ENCODE data around the gene ADGRL3.

The ADGRL3 gene

DNA sequence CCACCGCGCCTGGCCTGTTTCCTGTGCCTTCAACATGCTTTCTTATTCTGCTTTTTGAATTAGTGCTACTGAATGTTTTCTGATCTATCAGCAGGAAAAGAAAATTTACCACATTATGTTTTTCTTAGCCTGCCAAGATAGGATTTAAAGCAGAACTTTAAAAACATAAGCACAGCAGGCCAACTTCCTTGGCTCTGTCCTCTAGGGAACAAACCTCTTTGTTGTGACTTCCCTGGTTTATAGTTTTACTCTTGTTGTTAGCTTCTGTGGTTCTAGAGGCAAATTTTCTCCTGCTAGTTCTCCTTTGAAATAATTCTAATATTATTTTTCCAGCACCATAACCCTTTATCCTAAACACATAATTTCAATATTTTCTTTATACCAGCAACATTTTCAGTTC is 605.1 kb downstream of the ADGRL3 start:
- ATAC-seq (ENCODE audit: low read depth) (no peak), DNase-seq (ENCODE audit: low spot score) (no peak)
- Histone ChIP-seq H3K4me1 (ENCODE audit: insufficient read depth, poor library complexity, severe bottlenecking) (no peaks in the 10 kb centered on the region), H3K9me3 (ENCODE audit: severe bottlenecking) (no peaks in the 10 kb centered on the region), H3K36me3 (ENCODE audit: low read depth) (no peaks in the 10 kb centered on the region), H3K4me3 (ENCODE audit: severe bottlenecking) (no peak overlapping the region), H3K27ac (ENCODE audit: poor library complexity, severe bottlenecking) (no peak overlapping the region), H3K27me3 (ENCODE audit: insufficient read depth, poor library complexity, severe bottlenecking) (no peaks in the 10 kb centered on the region)
- TF ChIP-seq, protein P1, sequence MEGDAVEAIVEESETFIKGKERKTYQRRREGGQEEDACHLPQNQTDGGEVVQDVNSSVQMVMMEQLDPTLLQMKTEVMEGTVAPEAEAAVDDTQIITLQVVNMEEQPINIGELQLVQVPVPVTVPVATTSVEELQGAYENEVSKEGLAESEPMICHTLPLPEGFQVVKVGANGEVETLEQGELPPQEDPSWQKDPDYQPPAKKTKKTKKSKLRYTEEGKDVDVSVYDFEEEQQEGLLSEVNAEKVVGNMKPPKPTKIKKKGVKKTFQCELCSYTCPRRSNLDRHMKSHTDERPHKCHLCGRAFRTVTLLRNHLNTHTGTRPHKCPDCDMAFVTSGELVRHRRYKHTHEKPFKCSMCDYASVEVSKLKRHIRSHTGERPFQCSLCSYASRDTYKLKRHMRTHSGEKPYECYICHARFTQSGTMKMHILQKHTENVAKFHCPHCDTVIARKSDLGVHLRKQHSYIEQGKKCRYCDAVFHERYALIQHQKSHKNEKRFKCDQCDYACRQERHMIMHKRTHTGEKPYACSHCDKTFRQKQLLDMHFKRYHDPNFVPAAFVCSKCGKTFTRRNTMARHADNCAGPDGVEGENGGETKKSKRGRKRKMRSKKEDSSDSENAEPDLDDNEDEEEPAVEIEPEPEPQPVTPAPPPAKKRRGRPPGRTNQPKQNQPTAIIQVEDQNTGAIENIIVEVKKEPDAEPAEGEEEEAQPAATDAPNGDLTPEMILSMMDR (IDR thresholded peaks at IDR 0.05; ENCODE audit: poor library complexity, severe bottlenecking), result no peak

DNA sequence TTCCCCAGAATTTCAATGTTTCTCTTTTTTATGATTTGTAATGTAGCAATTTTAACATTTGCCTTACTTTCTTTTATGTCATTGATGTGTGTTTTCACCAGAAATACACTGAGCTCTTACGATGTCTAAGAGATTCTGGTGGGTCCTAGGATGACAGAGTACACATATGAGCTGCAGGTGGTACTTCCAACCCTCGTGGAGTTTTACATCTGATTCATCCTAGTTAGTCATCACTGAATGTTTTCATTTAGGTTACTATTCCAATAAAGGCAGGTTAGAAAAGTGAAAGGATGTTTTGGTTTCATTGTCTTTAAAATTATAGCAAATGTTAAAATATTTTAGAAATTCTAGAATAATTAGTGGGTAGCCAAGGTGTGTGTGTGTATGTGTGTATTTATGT is 605.9 kb downstream of the ADGRL3 start:
- H3K4me1 ChIP-seq (ENCODE audit: insufficient read depth, poor library complexity, severe bottlenecking), result no peaks in the 10 kb centered on the region
- TF ChIP-seq, protein P1 (IDR thresholded peaks at IDR 0.05; ENCODE audit: poor library complexity, severe bottlenecking), result no peak
- H3K36me3 ChIP-seq (ENCODE audit: low read depth), result no peaks in the 10 kb centered on the region
- no peaks in the 10 kb centered on the region for H3K27me3 ChIP-seq (ENCODE audit: insufficient read depth, poor library complexity, severe bottlenecking)
- H3K9me3 ChIP-seq (ENCODE audit: severe bottlenecking), result no peaks in the 10 kb centered on the region
- ATAC-seq (ENCODE audit: low read depth), result no peak
- no peak for DNase-seq (ENCODE audit: low spot score)
- H3K4me3 ChIP-seq (ENCODE audit: severe bottlenecking), result no peak overlapping the region
- H3K27ac ChIP-seq (ENCODE audit: poor library complexity, severe bottlenecking), result no peak overlapping the region

DNA sequence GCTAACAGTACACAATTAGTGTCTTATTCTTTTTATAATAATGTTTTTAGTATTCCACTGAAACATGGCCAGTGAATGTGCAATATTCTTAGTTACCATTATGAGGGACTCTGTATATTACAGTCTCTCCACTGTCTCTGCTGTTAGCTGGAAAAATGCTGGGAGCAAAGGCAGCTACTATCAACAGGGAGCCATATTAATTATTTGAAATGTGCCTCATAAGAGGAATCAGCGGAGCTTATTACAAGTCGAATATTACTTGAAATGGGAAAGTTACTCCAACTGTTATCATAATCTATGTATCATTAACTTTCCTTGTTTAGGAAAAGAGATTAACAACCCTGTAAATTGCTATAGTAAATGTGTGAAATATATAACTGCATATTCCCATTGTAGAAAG is 612.0 kb downstream of the ADGRL3 start:
- ATAC-seq (ENCODE audit: low read depth), result no peak
- DNase-seq (ENCODE audit: low spot score), result no peak
- H3K36me3 ChIP-seq (ENCODE audit: low read depth), result no peaks in the 10 kb centered on the region
- H3K4me3 ChIP-seq (ENCODE audit: severe bottlenecking), result no peak overlapping the region
- H3K9me3 ChIP-seq (ENCODE audit: severe bottlenecking), result no peaks in the 10 kb centered on the region
- H3K27me3 ChIP-seq (ENCODE audit: insufficient read depth, poor library complexity, severe bottlenecking), result no peaks in the 10 kb centered on the region
- TF ChIP-seq, protein P1 (IDR thresholded peaks at IDR 0.05; ENCODE audit: poor library complexity, severe bottlenecking), result no peak
- H3K4me1 ChIP-seq (ENCODE audit: insufficient read depth, poor library complexity, severe bottlenecking), result no peaks in the 10 kb centered on the region
- H3K27ac ChIP-seq (ENCODE audit: poor library complexity, severe bottlenecking), result no peak overlapping the region

DNA sequence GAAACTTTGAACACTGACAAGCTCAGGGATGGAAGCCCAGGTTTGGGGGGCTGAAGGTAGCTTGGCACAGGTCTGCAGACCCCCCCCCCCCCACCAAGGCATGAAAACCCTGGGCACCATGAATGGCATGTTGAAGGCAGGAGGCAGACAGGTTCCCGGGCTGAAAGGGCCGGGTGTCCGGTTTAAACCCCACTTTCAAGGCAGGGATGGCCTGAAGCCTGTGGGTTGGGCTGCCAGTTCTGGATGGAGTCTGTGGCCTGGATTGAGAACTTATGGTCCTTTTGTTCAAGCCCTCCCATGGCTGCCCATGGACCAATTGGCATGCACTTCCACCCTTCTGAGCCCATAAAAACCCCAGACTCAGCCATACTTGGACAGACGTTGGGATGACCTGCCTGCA is 616.9 kb downstream of the ADGRL3 start:
- Histone ChIP-seq H3K27ac (ENCODE audit: poor library complexity, severe bottlenecking) (no peak overlapping the region), H3K27me3 (ENCODE audit: insufficient read depth, poor library complexity, severe bottlenecking) (no peaks in the 10 kb centered on the region), H3K36me3 (ENCODE audit: low read depth) (no peaks in the 10 kb centered on the region), H3K4me1 (ENCODE audit: insufficient read depth, poor library complexity, severe bottlenecking) (no peaks in the 10 kb centered on the region), H3K9me3 (ENCODE audit: severe bottlenecking) (no peaks in the 10 kb centered on the region), H3K4me3 (ENCODE audit: severe bottlenecking) (no peak overlapping the region)
- DNase-seq (ENCODE audit: low spot score), result no peak
- ATAC-seq (ENCODE audit: low read depth), result no peak
- TF ChIP-seq, protein P1 (IDR thresholded peaks at IDR 0.05; ENCODE audit: poor library complexity, severe bottlenecking), result no peak

DNA sequence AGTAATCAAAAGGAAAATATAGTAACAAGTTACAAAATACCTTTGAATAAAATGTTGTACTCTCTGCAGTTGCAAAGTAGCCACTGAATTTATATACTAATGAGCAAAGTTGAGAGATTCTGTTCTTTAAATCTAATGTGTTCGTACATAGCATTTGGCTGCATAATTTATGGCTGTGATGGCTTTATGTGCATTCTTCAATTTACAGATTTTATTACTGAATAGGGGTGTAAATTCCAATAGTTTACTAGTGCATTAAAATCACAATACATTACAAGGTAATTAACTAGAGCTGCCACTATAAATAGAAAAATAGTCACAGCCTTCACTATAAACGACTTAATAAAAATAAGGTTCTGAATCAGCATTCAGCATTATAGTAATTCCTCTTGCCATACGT is 620.0 kb downstream of the ADGRL3 start:
- H3K4me1 ChIP-seq (ENCODE audit: insufficient read depth, poor library complexity, severe bottlenecking), result no peaks in the 10 kb centered on the region
- TF ChIP-seq, protein P1 (IDR thresholded peaks at IDR 0.05; ENCODE audit: poor library complexity, severe bottlenecking), result no peak
- ATAC-seq (ENCODE audit: low read depth), result no peak
- no peaks in the 10 kb centered on the region for H3K9me3 ChIP-seq (ENCODE audit: severe bottlenecking)
- no peak for DNase-seq (ENCODE audit: low spot score)
- no peaks in the 10 kb centered on the region for H3K36me3 ChIP-seq (ENCODE audit: low read depth)
- no peaks in the 10 kb centered on the region for H3K27me3 ChIP-seq (ENCODE audit: insufficient read depth, poor library complexity, severe bottlenecking)
- H3K27ac ChIP-seq (ENCODE audit: poor library complexity, severe bottlenecking), result no peak overlapping the region
- H3K4me3 ChIP-seq (ENCODE audit: severe bottlenecking), result no peak overlapping the region

All from RWPE2 (cell line).